Measurements from ENCODE around the gene KLHL40.

The KLHL40 gene

GRCh38 chr3:42685363-42685881, at the start of gene KLHL40:
Gene KLHL40 (plus strand): TSS chr3:42685537. CDS start chr3:42685619, 82 bp downstream.
- DNase-seq (ENCODE audit: low read depth in 2 of 2, low spot score in 1 of 2), result no peak

GRCh38 chr3:42637001-42637400, 48.3 kb upstream of the KLHL40 start:
- DNase-seq (ENCODE audit: low read depth in 2 of 2, low spot score in 1 of 2), result no peak

GRCh38 chr3:42638339-42638842, 46.9 kb upstream of the KLHL40 start:
- DNase-seq (ENCODE audit: low read depth in 2 of 2, low spot score in 1 of 2), result no peak

- no peak for DNase-seq (ENCODE audit: low read depth in 2 of 2, low spot score in 1 of 2)
Observed at GRCh38 chr3:42639192-42639591, 46.1 kb upstream of the KLHL40 start.

GRCh38 chr3:42640129-42640528, 45.2 kb upstream of the KLHL40 start:
- DNase-seq (ENCODE audit: low read depth in 2 of 2, low spot score in 1 of 2), result no peak

- DNase-seq (ENCODE audit: low read depth in 2 of 2, low spot score in 1 of 2), result no peak
Observed at GRCh38 chr3:42640771-42641370, 44.5 kb upstream of the KLHL40 start.

GRCh38 chr3:42647821-42648459, 37.4 kb upstream of the KLHL40 start:
- DNase-seq (ENCODE audit: low read depth in 2 of 2, low spot score in 1 of 2), result no peak

GRCh38 chr3:42649006-42649405, 36.3 kb upstream of the KLHL40 start:
- no peak for DNase-seq (ENCODE audit: low read depth in 2 of 2, low spot score in 1 of 2)

GRCh38 chr3:42649783-42650182, 35.6 kb upstream of the KLHL40 start:
- no peak for DNase-seq (ENCODE audit: low read depth in 2 of 2, low spot score in 1 of 2)

- no peak for DNase-seq (ENCODE audit: low read depth in 2 of 2, low spot score in 1 of 2)
Observed at GRCh38 chr3:42651248-42652091, 33.9 kb upstream of the KLHL40 start.

- no peak for DNase-seq (ENCODE audit: low read depth in 2 of 2, low spot score in 1 of 2)
Observed at GRCh38 chr3:42652251-42652610, 33.1 kb upstream of the KLHL40 start.

GRCh38 chr3:42652611-42653302, 32.6 kb upstream of the KLHL40 start:
- no peak for DNase-seq (ENCODE audit: low read depth in 2 of 2, low spot score in 1 of 2)

GRCh38 chr3:42653303-42653559, 32.1 kb upstream of the KLHL40 start:
- DNase-seq (ENCODE audit: low read depth in 2 of 2, low spot score in 1 of 2), result no peak

- DNase-seq (ENCODE audit: low read depth in 2 of 2, low spot score in 1 of 2), result no peak
Observed at GRCh38 chr3:42653560-42654330, 31.6 kb upstream of the KLHL40 start, which contains the start of gene ZBTB47. Gene ZBTB47 (plus strand): TSS chr3:42653697. CDS start chr3:42658356, 4,659 bp downstream.

- DNase-seq (ENCODE audit: low read depth in 2 of 2, low spot score in 1 of 2), result no peak
Observed at GRCh38 chr3:42654331-42655201, 30.8 kb upstream of the KLHL40 start.

GRCh38 chr3:42655331-42655888, 29.9 kb upstream of the KLHL40 start:
- no peak for DNase-seq (ENCODE audit: low read depth in 2 of 2, low spot score in 1 of 2)

GRCh38 chr3:42655980-42656679, 29.2 kb upstream of the KLHL40 start:
- DNase-seq (ENCODE audit: low read depth in 2 of 2, low spot score in 1 of 2), result no peak

GRCh38 chr3:42656680-42657610, 28.4 kb upstream of the KLHL40 start:
- DNase-seq (ENCODE audit: low read depth in 2 of 2, low spot score in 1 of 2), result no peak

All from stimulated activated CD8-positive, alpha-beta memory T cell treated with anti-CD3 and anti-CD28 coated beads, Interleukin-4, amount 100 ng/mL, for 4 hours (primary cell).